IMR-90 (cell line): ENCODE data around the gene LAPTM5. TPM values are rescaled to one million over a fixed set of nuclear protein-coding genes. Genes with fewer than 3 reads are reported as not detected.
A peak's percentile ranks its signal among the peaks of the same experiment; 100 is the strongest.

Source experiments
- ATAC-seq: fragments of 200-7000 bp; cut with Tn5 transposase; 2 replicates; pipeline ENCODE4 v1.9.1; 2020; ENCODE audit warnings: low read depth, mild to moderate bottlenecking, moderate library complexity
- BruUV-seq: library from RNA; stranded (reverse); fragments of 400-500 nt; replicated peaks from 2 replicates; lab custom pipeline; 2021; lab: Mats Ljungman, UMichigan
- CTCF ChIA-PET: fragments of 300-600 bp; formaldehyde crosslinking; extraction: SDS; loops from one replicate; lab custom pipeline; 2021; ENCODE audit warnings: antibody characterized with exemption; lab: Yijun Ruan, JAX
- POLR2A ChIA-PET: fragments of 300-600 bp; sonication (Branson Sonifier 250); formaldehyde crosslinking; loops from one replicate; lab custom pipeline; 2022; ENCODE audit warnings: antibody characterized with exemption; ENCODE audit not compliant: unreplicated experiment; lab: Charles Lee
- DNase-seq: peaks from one replicate; pipeline ENCODE4 v3.0.0; 2013
- H2AFZ ChIP-seq: replicated peaks from 2 replicates; pipeline ENCODE3; 2013; ENCODE audit warnings: low read length, mild to moderate bottlenecking; ENCODE audit not compliant: poor library complexity
- H2AK5ac ChIP-seq: 2 replicates; pipeline ENCODE4 v1.6.1; 2013; ENCODE audit warnings: low read depth, low read length, inconsistent platforms
- H2AK9ac ChIP-seq: replicated peaks from 2 replicates; pipeline ENCODE3; 2013; ENCODE audit warnings: mild to moderate bottlenecking, low read depth, low read length, moderate library complexity; ENCODE audit not compliant: poor library complexity
- H2BK120ac ChIP-seq: 2 replicates; pipeline ENCODE4 v1.6.1; 2013; ENCODE audit warnings: low read depth, low read length, inconsistent platforms
- H2BK15ac ChIP-seq: 3 replicates; pipeline ENCODE4 v1.6.1; 2013; ENCODE audit warnings: low read depth, low read length, inconsistent platforms
- H2BK20ac ChIP-seq: 2 replicates; pipeline ENCODE4 v1.6.1; 2013; ENCODE audit warnings: low read depth, mild to moderate bottlenecking, inconsistent platforms, low read length, moderate library complexity
- H2BK5ac ChIP-seq: 2 replicates; pipeline ENCODE4 v1.6.1; 2013; ENCODE audit warnings: mild to moderate bottlenecking, low read depth, low read length, inconsistent platforms; ENCODE audit not compliant: poor library complexity, severe bottlenecking
- H3K14ac ChIP-seq: replicated peaks from 2 replicates; pipeline ENCODE4 v1.6.1; 2013; ENCODE audit warnings: low read depth, low read length, inconsistent platforms
- H3K18ac ChIP-seq: 2 replicates; pipeline ENCODE4 v1.6.1; 2013; ENCODE audit warnings: low read depth, low read length, control low read depth
- H3K23ac ChIP-seq: 2 replicates; pipeline ENCODE4 v1.6.1; 2013; ENCODE audit warnings: low read depth, low read length, inconsistent platforms
- H3K27ac ChIP-seq: 2 replicates; pipeline ENCODE4 v1.5.1; 2013; ENCODE audit warnings: mild to moderate bottlenecking, control low read depth, low read length; ENCODE audit not compliant: insufficient read depth
- H3K27me3 ChIP-seq: 2 replicates; pipeline ENCODE4 v1.6.1; 2013; ENCODE audit warnings: low read length; ENCODE audit not compliant: control insufficient read depth, insufficient read depth
- H3K36me3 ChIP-seq: 2 replicates; pipeline ENCODE4 v1.6.1; 2013; ENCODE audit warnings: low read length, mixed read lengths; ENCODE audit not compliant: control insufficient read depth, insufficient read depth
- H3K4ac ChIP-seq: 2 replicates; pipeline ENCODE4 v1.6.1; 2013; ENCODE audit warnings: low read depth, low read length, inconsistent platforms
- H3K4me1 ChIP-seq: 2 replicates; pipeline ENCODE4 v1.6.1; 2013; ENCODE audit warnings: low read length, mixed read lengths; ENCODE audit not compliant: control insufficient read depth, insufficient read depth
- H3K4me2 ChIP-seq: 2 replicates; pipeline ENCODE4 v1.6.1; 2013; ENCODE audit warnings: low read depth, mild to moderate bottlenecking, control low read depth, low read length, moderate library complexity
- H3K4me3 ChIP-seq: 2 replicates; pipeline ENCODE4 v1.5.1; 2013; ENCODE audit warnings: low read depth, mild to moderate bottlenecking, control low read depth, low read length, moderate library complexity; ENCODE audit not compliant: insufficient read depth
- H3K56ac ChIP-seq: 2 replicates; pipeline ENCODE4 v1.6.1; 2013; ENCODE audit warnings: low read length, inconsistent platforms; ENCODE audit not compliant: insufficient read depth; ENCODE audit errors: extremely low read depth
- H3K79me1 ChIP-seq, 2 experiments: 2 replicates each; pipeline ENCODE4 v1.6.1; 2013; ENCODE audit warnings: low read length in 2 of 2, inconsistent platforms in 1 of 2, low read depth in 1 of 2
- H3K9ac ChIP-seq: 2 replicates; pipeline ENCODE4 v1.6.1; 2013; ENCODE audit warnings: low read depth, low read length, control low read depth
- H3K9me1 ChIP-seq: 2 replicates; pipeline ENCODE4 v1.6.1; 2013; ENCODE audit warnings: low read length, inconsistent platforms; ENCODE audit not compliant: insufficient read depth
- H3K9me3 ChIP-seq: 2 replicates; pipeline ENCODE4 v1.6.1; 2013; ENCODE audit warnings: low read length; ENCODE audit not compliant: control insufficient read depth, insufficient read depth
- H4K20me1 ChIP-seq: 2 replicates; pipeline ENCODE4 v1.6.1; 2013; ENCODE audit warnings: low read length, inconsistent platforms; ENCODE audit not compliant: insufficient read depth
- H4K5ac ChIP-seq: 2 replicates; pipeline ENCODE4 v1.6.1; 2013; ENCODE audit warnings: mild to moderate bottlenecking, low read depth, low read length, control low read depth
- H4K8ac ChIP-seq, 2 experiments: 2 replicates each; pipeline ENCODE4 v1.6.1; 2013; ENCODE audit warnings: low read depth in 2 of 2, low read length in 2 of 2, control low read depth in 1 of 2, inconsistent platforms in 1 of 2
- H4K91ac ChIP-seq: 2 replicates; pipeline ENCODE4 v1.6.1; 2013; ENCODE audit warnings: low read depth, low read length, inconsistent platforms; ENCODE audit not compliant: insufficient read depth
- CHD1 ChIP-seq: IDR thresholded peaks from 2 replicates; pipeline ENCODE4 v1.6.1; 2012; ENCODE audit warnings: low read depth, low read length, improper control_type of control experiment
- CTCF ChIP-seq: conservative IDR thresholded peaks from 2 replicates; pipeline ENCODE4 v1.5.1; 2012; ENCODE audit warnings: mild to moderate bottlenecking, low read depth, low read length, improper control_type of control experiment
- ELK1 ChIP-seq: fragments of 150-350 bp; IDR thresholded peaks from 2 replicates; pipeline ENCODE4 v1.6.1; 2016; ENCODE audit warnings: low read depth, mild to moderate bottlenecking, low read length, moderate library complexity, borderline replicate concordance
- FOS ChIP-seq: fragments of 150-350 bp; IDR thresholded peaks from 2 replicates; pipeline ENCODE4 v1.6.1; 2016; ENCODE audit warnings: low read depth, low read length
- MAFK ChIP-seq: IDR thresholded peaks from 2 replicates; pipeline ENCODE4 v1.6.1; 2012; ENCODE audit warnings: low read depth, low read length, improper control_type of control experiment
- MXI1 ChIP-seq: IDR thresholded peaks from 2 replicates; pipeline ENCODE4 v1.6.1; 2012; ENCODE audit warnings: low read depth, mild to moderate bottlenecking, low read length, moderate library complexity, borderline replicate concordance
- NFE2L2 ChIP-seq: fragments of 150-350 bp; IDR thresholded peaks from 2 replicates; pipeline ENCODE4 v1.6.1; 2016; ENCODE audit warnings: low read depth, mild to moderate bottlenecking, low read length
- POLR2A ChIP-seq: IDR thresholded peaks from 2 replicates; pipeline ENCODE4 v1.6.1; 2012; ENCODE audit warnings: mild to moderate bottlenecking, low read depth, low read length
- RAD21 ChIP-seq: IDR thresholded peaks from 2 replicates; pipeline ENCODE4 v1.6.1; 2012; ENCODE audit warnings: low read length, improper control_type of control experiment
- RCOR1 ChIP-seq: IDR thresholded peaks from 2 replicates; pipeline ENCODE4 v1.6.1; 2012; ENCODE audit warnings: mild to moderate bottlenecking, low read length, improper control_type of control experiment; ENCODE audit not compliant: insufficient replicate concordance
- USF2 ChIP-seq: fragments of 150-350 bp; IDR thresholded peaks from 2 replicates; pipeline ENCODE4 v1.6.1; 2017; ENCODE audit warnings: mild to moderate bottlenecking, antibody characterized with exemption, low read length, low read depth
- WGBS, 2 experiments: methylation state at CpG; one replicate each; pipeline versions ENCODE4 v1.1.5 to v1.1.7; 2013; ENCODE audit warnings: missing lambda C conversion rate in 2 of 2; ENCODE audit not compliant: insufficient read length in 1 of 2; ENCODE audit errors: extremely low coverage in 2 of 2; 5-methylcytosine and 5-hydroxymethylcytosine counted together
- dilution Hi-C: fragments of 300-500 bp; cut with HindIII; formaldehyde crosslinking; loops from one replicate; pipeline ENCODE4 v1.14.3; 2018; ENCODE audit warnings: low sequenced_read_pairs; ENCODE audit not compliant: unreplicated experiment
- in situ Hi-C: fragments of 300-500 bp; cut with MboI; formaldehyde crosslinking; loops from 3 replicates; pipeline ENCODE4 v1.14.3; 2019; ENCODE audit warnings: low sequenced_read_pairs, inconsistent platforms, mixed read lengths
- intact Hi-C: fragments of 100-400 bp; cut with micrococcal nuclease; formaldehyde crosslinking; loops from 2 replicates; pipeline ENCODE4 v1.10.0; 2022
- polyA plus RNA-seq, 3 experiments: library from polyadenylated mRNA; depleted of rRNA; stranded (reverse); fragments of >200 nt; gene quantifications; 2 replicates each; pipeline ENCODE4 v1.2.3, GENCODE V29; 2012; ENCODE audit warnings: low replicate concordance in 1 of 3
- total RNA-seq: library from RNA; depleted of rRNA; stranded (reverse); fragments of >200 nt; gene quantifications from 2 replicates; pipeline ENCODE4 v1.2.3, GENCODE V29; 2012

Gene LAPTM5
- total and polyA plus RNA-seq, 2 of the 4 experiments (the other 2 are of a cell fraction) = 0.09 TPM; not detected in 1

GRCh38 chr1:30756545-30757351, 826 bp downstream of the LAPTM5 start (continued):
- TF ChIP-seq NFE2L2 (no peak), RAD21 (no peak), FOS (peak; percentile 53)

- Histone ChIP-seq H2BK15ac (no peak overlapping the region), H2BK20ac (no peak overlapping the region), H2BK120ac (no peak overlapping the region), H2BK5ac (no peak overlapping the region), H3K18ac (no peak overlapping the region), H3K56ac (no peak overlapping the region), H2AK5ac (no peak overlapping the region), H3K23ac (no peak overlapping the region), H3K9ac (no peak overlapping the region), H4K20me1 (no peaks in the 10 kb centered on the region; the same call in 1 of the 2 replicates), H2AFZ (peak overlapping the region; percentile 39), H3K14ac (0 out of 2 replicates have a peak overlapping the region, but pooled peaks have one; percentile 13), H3K27ac (no peak overlapping the region), H3K4me1 (peaks cover 6% of the 10 kb centered on the region), H3K36me3 (no peaks in the 10 kb centered on the region), H3K4me3 (no peak overlapping the region), H3K9me1 (peaks cover 7% of the 10 kb centered on the region; the same call in 1 of the 2 replicates), H2AK9ac (peak overlapping the region; percentile 79), H3K4ac (no peak overlapping the region), H3K27me3 (peaks cover 9% of the 10 kb centered on the region), H4K8ac (no peak overlapping the region), H3K79me1 (no peaks in the 10 kb centered on the region), H4K5ac (no peak overlapping the region), H3K9me3 (no peaks in the 10 kb centered on the region; the same call in 1 of the 2 replicates), H4K91ac (no peak overlapping the region), H3K4me2 (no peak overlapping the region)
- DNase-seq (no peak), ATAC-seq (no peak)
- in situ Hi-C loops (no loop called here), dilution Hi-C loops (no loop called here), intact Hi-C loops (no loop called here)
- TF ChIP-seq MAFK = no peak
- TF ChIP-seq ELK1 = no peak
- no peak for TF ChIP-seq CHD1
- TF ChIP-seq RCOR1 = no peak
- TF ChIP-seq POLR2A = no peak
- no peak for TF ChIP-seq USF2
- TF ChIP-seq FOS = no peak
- no peak for TF ChIP-seq MXI1
- no peak for TF ChIP-seq CTCF
- 83% methylated on average over 1 of the region's 4 CpGs; no CpG with 5 or more reads in 1 of the 2 experiments for WGBS, 2 experiments
- ChIA-PET POLR2A (interaction anchor here (0.5 kb wide), 1 partner anchor 14 kb away, joined by 4 read pairs; no protein-coding TSS in a partner anchor), CTCF (no interaction called here)
- BruUV-seq = no TSS peak
Measured at GRCh38 chr1:30756206-30756544, 1.4 kb downstream of the LAPTM5 start.
